Thyroid gland (tissue), 4 donors: ENCODE measurements around the gene MSLN.

Experiments used
- CTCF ChIP-seq, 6 experiments: fragments of 200-600 bp in 3 of 6; fragments of 450-650 bp in 3 of 6; sonication (generic) in 3 of 6; IDR thresholded peaks; one replicate each; pipeline ENCODE4 v1.5.1; 2016 to 2019; ENCODE audit warnings: antibody characterized with exemption in 6 of 6, mild to moderate bottlenecking in 2 of 6, inconsistent platforms in 1 of 6, moderate library complexity in 1 of 6
- POLR2A ChIP-seq, 2 donors: fragments of 450-650 bp; IDR thresholded peaks; one replicate each; pipeline ENCODE4 v1.6.1; 2017; ENCODE audit warnings: antibody characterized with exemption in 2 of 2, mild to moderate bottlenecking in 2 of 2, moderate library complexity in 1 of 2

GRCh38 chr16:770411-770810 lies 9.9 kb downstream of the MSLN start:
- TF ChIP-seq CTCF (IDR thresholded peaks at IDR 0.05) (no peak), POLR2A (IDR thresholded peaks at IDR 0.05) (no peak)
